ENCODE results near the gene TRAPPC3. TPM values are rescaled to one million over a fixed set of nuclear protein-coding genes. Genes with fewer than 3 reads are reported as not detected.

TRAPPC3 gene
- total and polyA plus RNA-seq, 9 of the 15 experiments (the other 6 are each of a cell fraction or from before 2014, with no cell fraction given): 20.6 to 141 (median 112) TPM

DNA sequence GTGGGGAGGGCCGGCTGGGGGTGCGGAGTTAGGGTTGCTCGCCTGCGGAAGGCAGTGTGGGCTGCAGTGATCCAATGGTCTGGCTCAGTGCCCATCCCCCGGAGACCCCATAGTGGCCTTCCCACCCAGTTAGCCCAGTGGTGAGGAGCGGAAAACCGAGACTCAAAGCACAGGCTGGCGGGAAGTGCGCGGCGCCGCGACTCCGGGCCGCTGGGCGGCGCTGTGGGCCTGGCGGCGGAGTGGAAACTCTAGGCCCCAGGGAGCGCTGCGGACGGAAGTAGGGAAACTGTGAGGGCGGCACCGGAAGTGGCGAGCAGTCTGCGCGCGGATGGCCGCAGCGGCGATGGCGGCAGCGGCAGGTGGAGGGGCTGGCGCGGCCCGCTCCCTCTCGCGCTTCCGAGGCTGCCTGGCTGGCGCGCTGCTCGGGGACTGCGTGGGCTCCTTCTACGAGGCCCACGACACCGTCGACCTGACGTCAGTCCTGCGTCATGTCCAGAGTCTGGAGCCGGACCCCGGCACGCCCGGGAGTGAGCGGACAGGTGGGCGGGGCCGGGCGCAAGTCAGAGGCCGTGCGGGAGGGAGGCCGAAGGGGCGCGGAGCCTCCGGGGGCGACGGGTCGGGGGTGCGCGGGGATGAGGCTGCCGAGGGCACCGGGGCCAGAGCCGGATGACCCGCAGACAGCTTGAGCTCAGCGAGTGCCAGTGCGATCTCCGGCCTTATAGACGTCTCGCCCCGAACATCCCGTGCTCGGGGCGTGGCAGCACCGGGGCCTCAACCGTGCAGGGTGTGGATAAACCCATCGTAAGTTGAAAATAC is 60.5 kb downstream of the TRAPPC3 start, which contains the start of gene ADPRS (continued):
- TF ChIP-seq COPS2 (conservative IDR thresholded peaks at IDR 0.05) (no peak), EP400 (IDR thresholded peaks at IDR 0.05) (peak; percentile 93), CBX3 (IDR thresholded peaks at IDR 0.05; ENCODE audit: borderline replicate concordance in 1 of 2, low read length in 2 of 2) (peak in 1 of 2 experiments; percentile 79; a peak in 2 of 3 replicates), RHOXF2B (CRISPR knock-in tag; conservative IDR thresholded peaks at IDR 0.05) (no peak), LARP7 (IDR thresholded peaks at IDR 0.05) (no peak), HMG20B (CRISPR knock-in tag; IDR thresholded peaks at IDR 0.05) (no peak), MEF2D (tag; conservative IDR thresholded peaks at IDR 0.05; ENCODE audit: low read depth) (no peak), ZC3H11A (IDR thresholded peaks at IDR 0.05; ENCODE audit: low read depth, low read length) (0 out of 2 replicates have a peak, but pooled peaks have one; percentile 46), MEF2A (IDR thresholded peaks at IDR 0.05; ENCODE audit: control insufficient read depth, low read depth, low read length) (no peak), TEAD4 (IDR thresholded peaks at IDR 0.05; ENCODE audit: low read length) (peak; percentile 51; the same call in 1 of the 2 replicates), TEAD4 (CRISPR knock-in tag; IDR thresholded peaks at IDR 0.05; ENCODE audit: borderline replicate concordance) (no peak)
- TF ChIP-seq, protein P1, sequence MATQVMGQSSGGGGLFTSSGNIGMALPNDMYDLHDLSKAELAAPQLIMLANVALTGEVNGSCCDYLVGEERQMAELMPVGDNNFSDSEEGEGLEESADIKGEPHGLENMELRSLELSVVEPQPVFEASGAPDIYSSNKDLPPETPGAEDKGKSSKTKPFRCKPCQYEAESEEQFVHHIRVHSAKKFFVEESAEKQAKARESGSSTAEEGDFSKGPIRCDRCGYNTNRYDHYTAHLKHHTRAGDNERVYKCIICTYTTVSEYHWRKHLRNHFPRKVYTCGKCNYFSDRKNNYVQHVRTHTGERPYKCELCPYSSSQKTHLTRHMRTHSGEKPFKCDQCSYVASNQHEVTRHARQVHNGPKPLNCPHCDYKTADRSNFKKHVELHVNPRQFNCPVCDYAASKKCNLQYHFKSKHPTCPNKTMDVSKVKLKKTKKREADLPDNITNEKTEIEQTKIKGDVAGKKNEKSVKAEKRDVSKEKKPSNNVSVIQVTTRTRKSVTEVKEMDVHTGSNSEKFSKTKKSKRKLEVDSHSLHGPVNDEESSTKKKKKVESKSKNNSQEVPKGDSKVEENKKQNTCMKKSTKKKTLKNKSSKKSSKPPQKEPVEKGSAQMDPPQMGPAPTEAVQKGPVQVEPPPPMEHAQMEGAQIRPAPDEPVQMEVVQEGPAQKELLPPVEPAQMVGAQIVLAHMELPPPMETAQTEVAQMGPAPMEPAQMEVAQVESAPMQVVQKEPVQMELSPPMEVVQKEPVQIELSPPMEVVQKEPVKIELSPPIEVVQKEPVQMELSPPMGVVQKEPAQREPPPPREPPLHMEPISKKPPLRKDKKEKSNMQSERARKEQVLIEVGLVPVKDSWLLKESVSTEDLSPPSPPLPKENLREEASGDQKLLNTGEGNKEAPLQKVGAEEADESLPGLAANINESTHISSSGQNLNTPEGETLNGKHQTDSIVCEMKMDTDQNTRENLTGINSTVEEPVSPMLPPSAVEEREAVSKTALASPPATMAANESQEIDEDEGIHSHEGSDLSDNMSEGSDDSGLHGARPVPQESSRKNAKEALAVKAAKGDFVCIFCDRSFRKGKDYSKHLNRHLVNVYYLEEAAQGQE (IDR thresholded peaks at IDR 0.05; ENCODE audit: borderline replicate concordance): no peak; the same call in 1 of the 2 replicates
- TF ChIP-seq, protein P1 (CRISPR knock-in tag; IDR thresholded peaks at IDR 0.05; ENCODE audit: low read depth): peak; percentile 62
- TF ChIP-seq, protein P2, sequence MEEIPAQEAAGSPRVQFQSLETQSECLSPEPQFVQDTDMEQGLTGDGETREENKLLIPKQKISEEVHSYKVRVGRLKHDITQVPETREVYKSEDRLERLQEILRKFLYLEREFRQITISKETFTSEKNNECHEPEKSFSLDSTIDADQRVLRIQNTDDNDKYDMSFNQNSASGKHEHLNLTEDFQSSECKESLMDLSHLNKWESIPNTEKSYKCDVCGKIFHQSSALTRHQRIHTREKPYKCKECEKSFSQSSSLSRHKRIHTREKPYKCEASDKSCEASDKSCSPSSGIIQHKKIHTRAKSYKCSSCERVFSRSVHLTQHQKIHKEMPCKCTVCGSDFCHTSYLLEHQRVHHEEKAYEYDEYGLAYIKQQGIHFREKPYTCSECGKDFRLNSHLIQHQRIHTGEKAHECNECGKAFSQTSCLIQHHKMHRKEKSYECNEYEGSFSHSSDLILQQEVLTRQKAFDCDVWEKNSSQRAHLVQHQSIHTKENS (CRISPR knock-in tag; IDR thresholded peaks at IDR 0.05): no peak
- TF ChIP-seq, protein P3, sequence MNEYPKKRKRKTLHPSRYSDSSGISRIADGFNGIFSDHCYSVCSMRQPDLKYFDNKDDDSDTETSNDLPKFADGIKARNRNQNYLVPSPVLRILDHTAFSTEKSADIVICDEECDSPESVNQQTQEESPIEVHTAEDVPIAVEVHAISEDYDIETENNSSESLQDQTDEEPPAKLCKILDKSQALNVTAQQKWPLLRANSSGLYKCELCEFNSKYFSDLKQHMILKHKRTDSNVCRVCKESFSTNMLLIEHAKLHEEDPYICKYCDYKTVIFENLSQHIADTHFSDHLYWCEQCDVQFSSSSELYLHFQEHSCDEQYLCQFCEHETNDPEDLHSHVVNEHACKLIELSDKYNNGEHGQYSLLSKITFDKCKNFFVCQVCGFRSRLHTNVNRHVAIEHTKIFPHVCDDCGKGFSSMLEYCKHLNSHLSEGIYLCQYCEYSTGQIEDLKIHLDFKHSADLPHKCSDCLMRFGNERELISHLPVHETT (CRISPR knock-in tag; conservative IDR thresholded peaks at IDR 0.05 in 1 of 2, IDR thresholded peaks at IDR 0.05 in 1 of 2): peak in 1 of 2 experiments; percentile 56; a peak in 1 of 4 replicates
- TF ChIP-seq, protein P4, sequence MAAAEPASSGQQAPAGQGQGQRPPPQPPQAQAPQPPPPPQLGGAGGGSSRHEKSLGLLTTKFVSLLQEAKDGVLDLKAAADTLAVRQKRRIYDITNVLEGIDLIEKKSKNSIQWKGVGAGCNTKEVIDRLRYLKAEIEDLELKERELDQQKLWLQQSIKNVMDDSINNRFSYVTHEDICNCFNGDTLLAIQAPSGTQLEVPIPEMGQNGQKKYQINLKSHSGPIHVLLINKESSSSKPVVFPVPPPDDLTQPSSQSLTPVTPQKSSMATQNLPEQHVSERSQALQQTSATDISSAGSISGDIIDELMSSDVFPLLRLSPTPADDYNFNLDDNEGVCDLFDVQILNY (CRISPR knock-in tag; IDR thresholded peaks at IDR 0.05): peak; percentile 86

Measured in K562 (cell line).